Keratinocyte (primary cell): ENCODE measurements around the gene PVR. TPM values are rescaled to one million over a fixed set of nuclear protein-coding genes. Genes with fewer than 3 reads are reported as not detected.

ENCODE experiments used
- DNase-seq: peaks from one replicate; pipeline ENCODE4 v3.0.0-alpha.2; 2011; ENCODE audit warnings: low read depth, missing footprints, low spot score
- FAIRE-seq: peaks from 2 replicates; lab custom pipeline; 2011; peaks lifted over from hg19 to GRCh38; lab: Jason Lieb, UNC
- H2AFZ ChIP-seq: 2 replicates; pipeline ENCODE4 v1.6.0; 2012; ENCODE audit warnings: low read length, control low read depth, inconsistent platforms; ENCODE audit not compliant: control insufficient read depth
- H3K27ac ChIP-seq: 2 replicates; pipeline ENCODE4 v1.5.1; 2011; ENCODE audit warnings: low read length; ENCODE audit not compliant: control insufficient read depth, insufficient read depth
- H3K27me3 ChIP-seq: 3 replicates; pipeline ENCODE4 v1.6.0; 2011; ENCODE audit warnings: low read length; ENCODE audit not compliant: control insufficient read depth, insufficient read depth; ENCODE audit errors: extremely low read depth
- H3K36me3 ChIP-seq, 2 experiments: 2 replicates in 1 of 2; 3 replicates in 1 of 2; pipeline ENCODE4 v1.5.1; 2011; ENCODE audit warnings: low read length in 2 of 2, mild to moderate bottlenecking in 1 of 2; ENCODE audit not compliant: control insufficient read depth in 2 of 2, insufficient read depth in 2 of 2; ENCODE audit errors: extremely low read depth in 1 of 2
- H3K4me1 ChIP-seq: 3 replicates; pipeline ENCODE4 v1.5.1; 2011; ENCODE audit warnings: low read length; ENCODE audit not compliant: control insufficient read depth, insufficient read depth; ENCODE audit errors: extremely low read depth
- H3K4me2 ChIP-seq: 3 replicates; pipeline ENCODE4 v1.6.0; 2011; ENCODE audit warnings: low read depth, low read length; ENCODE audit not compliant: control insufficient read depth, insufficient read depth; ENCODE audit errors: extremely low read depth
- H3K4me3 ChIP-seq, 3 experiments: fragments of 200-600 bp in 1 of 3; sonication (generic) in 1 of 3; 2 replicates in 2 of 3; 3 replicates in 1 of 3; pipeline ENCODE4 v1.5.1; 2011 to 2016; ENCODE audit warnings: low read length in 3 of 3, mild to moderate bottlenecking in 3 of 3, control low read depth in 2 of 3, inconsistent platforms in 1 of 3, low read depth in 1 of 3, mixed read lengths in 1 of 3, mixed run types in 1 of 3, moderate library complexity in 1 of 3; ENCODE audit not compliant: control insufficient read depth in 2 of 3, insufficient read depth in 2 of 3; ENCODE audit errors: extremely low read depth in 1 of 3
- H3K79me2 ChIP-seq: 2 replicates; pipeline ENCODE4 v1.6.0; 2012; ENCODE audit warnings: low read length; ENCODE audit not compliant: control insufficient read depth, insufficient read depth
- H3K9ac ChIP-seq: 3 replicates; pipeline ENCODE4 v1.6.0; 2011; ENCODE audit warnings: low read length; ENCODE audit not compliant: control insufficient read depth, insufficient read depth; ENCODE audit errors: extremely low read depth
- H3K9me1 ChIP-seq: 3 replicates; pipeline ENCODE4 v1.6.0; 2011; ENCODE audit warnings: low read length; ENCODE audit not compliant: control insufficient read depth, insufficient read depth; ENCODE audit errors: extremely low read depth
- H3K9me3 ChIP-seq: 2 replicates; pipeline ENCODE4 v1.5.1; 2012; ENCODE audit warnings: low read depth, low read length; ENCODE audit not compliant: control insufficient read depth
- H4K20me1 ChIP-seq: 3 replicates; pipeline ENCODE4 v1.6.0; 2011; ENCODE audit warnings: low read length; ENCODE audit not compliant: control insufficient read depth, insufficient read depth; ENCODE audit errors: extremely low read depth
- EZH2 ChIP-seq: IDR thresholded peaks from one replicate; pipeline ENCODE4 v1.6.1; 2012; ENCODE audit warnings: inconsistent platforms, mild to moderate bottlenecking, low read length, moderate library complexity
- dilution Hi-C: fragments of 300-500 bp; cut with MboI; formaldehyde crosslinking; loops from one replicate; pipeline ENCODE4 v1.7.0; 2020; ENCODE audit warnings: low sequenced_read_pairs; ENCODE audit not compliant: extremely low pct_ligation_motif_present
- polyA plus RNA-seq, 5 experiments: library from polyadenylated mRNA; depleted of rRNA in 3 of 5; stranded (reverse) in 3 of 5; stranded (forward) in 1 of 5; unstranded in 1 of 5; fragments of >200 nt; gene quantifications; 1 replicate in 1 of 5; 2 replicates in 3 of 5; 3 replicates in 1 of 5; pipeline versions ENCODE4 v1.2.1 to v1.2.3, GENCODE V29; 2011 to 2012; ENCODE audit warnings: missing spikeins in 2 of 5, low read depth in 1 of 5, low replicate concordance in 1 of 5
- TF ChIP-seq, protein P1 (sequence below), 3 experiments: IDR thresholded peaks in 1 of 3; conservative IDR thresholded peaks in 1 of 3; optimal IDR thresholded peaks in 1 of 3; 2 replicates in 2 of 3; 3 replicates in 1 of 3; pipeline versions ENCODE3 to v1.5.1; 2011; ENCODE audit warnings: low read length in 3 of 3, mild to moderate bottlenecking in 3 of 3, moderate library complexity in 2 of 3, control low read depth in 1 of 3, inconsistent platforms in 1 of 3; ENCODE audit not compliant: insufficient read depth in 2 of 3; ENCODE audit errors: extremely low read depth in 1 of 3

PVR gene
- polyA plus RNA-seq, 1 donor (not counting 4 experiments of a cell fraction or from before 2014, with no cell fraction given), result 48.1 TPM

DNA sequence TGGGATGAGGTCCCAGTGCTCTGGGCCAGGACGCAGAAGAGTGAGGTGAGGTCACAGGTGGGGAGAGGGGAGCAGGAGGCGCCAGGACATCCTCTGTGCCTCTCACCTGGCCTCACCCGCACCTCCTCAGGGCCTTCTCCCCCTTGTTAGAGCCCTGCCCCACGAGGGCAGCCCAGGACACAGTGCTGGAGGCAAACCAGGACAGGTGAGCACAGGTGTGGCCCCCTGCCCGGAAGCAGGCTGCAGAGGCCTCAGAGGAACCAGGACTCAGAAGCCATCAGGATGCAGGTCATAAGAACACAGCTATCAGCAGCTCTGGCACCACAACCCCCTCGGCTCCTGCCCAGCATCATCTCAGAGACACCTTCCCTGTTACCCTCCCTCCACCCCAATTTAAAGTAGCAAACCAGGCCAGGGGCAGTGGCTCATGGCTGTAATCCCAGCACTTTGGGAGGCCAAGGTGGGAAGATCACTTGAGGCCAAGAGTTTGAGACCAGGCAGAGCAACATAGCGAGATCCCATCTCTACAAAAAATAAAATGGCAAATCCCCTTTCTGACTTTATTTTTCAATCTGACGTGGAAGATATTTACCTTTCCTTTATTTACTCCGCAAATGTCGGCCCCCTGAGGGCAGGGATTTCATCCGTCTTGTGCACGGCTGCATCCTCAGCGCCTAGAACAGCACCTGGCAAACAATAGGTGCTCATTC lies 54.9 kb downstream of the PVR start, which contains the start of gene CEACAM16:
Gene CEACAM16 (plus strand): TSS at position 660 of the 710 bp plus-strand sequence. CDS start 2,306 bp downstream, outside the sequence.
- Histone ChIP-seq H3K27ac (no peak within 1 kb of the TSS), H3K4me1 (peaks cover 12% of the 10 kb centered on the region), H3K4me2 (no peak within 1 kb of the TSS), H3K9me3 (no peaks in the 10 kb centered on the region), H3K27me3 (no peaks in the 10 kb centered on the region), H3K9ac (no peak within 1 kb of the TSS), H3K79me2 (no peaks in the 10 kb centered on the region), H3K36me3 (no peaks in the 10 kb centered on the region), H4K20me1 (no peaks in the 10 kb centered on the region), H2AFZ (no peak within 1 kb of the TSS), H3K9me1 (no peaks in the 10 kb centered on the region), H3K4me3 (no peak within 1 kb of the TSS)
- DNase-seq, result no peak
- TF ChIP-seq, protein P1, sequence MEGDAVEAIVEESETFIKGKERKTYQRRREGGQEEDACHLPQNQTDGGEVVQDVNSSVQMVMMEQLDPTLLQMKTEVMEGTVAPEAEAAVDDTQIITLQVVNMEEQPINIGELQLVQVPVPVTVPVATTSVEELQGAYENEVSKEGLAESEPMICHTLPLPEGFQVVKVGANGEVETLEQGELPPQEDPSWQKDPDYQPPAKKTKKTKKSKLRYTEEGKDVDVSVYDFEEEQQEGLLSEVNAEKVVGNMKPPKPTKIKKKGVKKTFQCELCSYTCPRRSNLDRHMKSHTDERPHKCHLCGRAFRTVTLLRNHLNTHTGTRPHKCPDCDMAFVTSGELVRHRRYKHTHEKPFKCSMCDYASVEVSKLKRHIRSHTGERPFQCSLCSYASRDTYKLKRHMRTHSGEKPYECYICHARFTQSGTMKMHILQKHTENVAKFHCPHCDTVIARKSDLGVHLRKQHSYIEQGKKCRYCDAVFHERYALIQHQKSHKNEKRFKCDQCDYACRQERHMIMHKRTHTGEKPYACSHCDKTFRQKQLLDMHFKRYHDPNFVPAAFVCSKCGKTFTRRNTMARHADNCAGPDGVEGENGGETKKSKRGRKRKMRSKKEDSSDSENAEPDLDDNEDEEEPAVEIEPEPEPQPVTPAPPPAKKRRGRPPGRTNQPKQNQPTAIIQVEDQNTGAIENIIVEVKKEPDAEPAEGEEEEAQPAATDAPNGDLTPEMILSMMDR (optimal IDR thresholded peaks at IDR 0.05 in 1 of 3, IDR thresholded peaks at IDR 0.05 in 1 of 3, conservative IDR thresholded peaks at IDR 0.05 in 1 of 3; ENCODE audit: extremely low read depth in 1 of 3, insufficient read depth in 2 of 3, low read length in 3 of 3), result no peak
- TF ChIP-seq EZH2, result no peak
- FAIRE-seq, result no peak
- dilution Hi-C loops, result no loop called here

DNA sequence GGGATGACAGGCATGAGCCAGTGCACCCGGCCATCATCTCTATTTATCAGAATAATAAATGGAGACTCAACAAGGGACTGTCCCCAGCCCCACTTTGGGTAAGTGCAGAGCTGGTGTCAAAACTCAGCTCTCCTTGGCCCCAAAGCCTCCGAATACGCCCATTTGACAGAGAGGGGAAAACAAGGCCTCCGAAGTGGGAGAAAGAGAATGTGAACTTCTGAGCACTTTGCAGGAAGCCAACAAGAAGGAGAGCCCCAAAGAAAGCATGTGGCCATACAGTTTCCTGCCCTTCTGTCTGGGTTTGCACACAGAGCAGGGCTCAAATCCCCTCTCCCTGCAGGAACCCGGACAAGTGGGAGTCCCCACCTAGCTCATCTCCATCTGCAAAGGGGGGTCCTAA lies 56.8 kb downstream of the PVR start:
- Histone ChIP-seq H3K27me3 (no peaks in the 10 kb centered on the region), H3K36me3 (no peaks in the 10 kb centered on the region), H3K79me2 (no peaks in the 10 kb centered on the region), H3K9me3 (no peaks in the 10 kb centered on the region), H3K4me2 (no peak overlapping the region), H3K9me1 (no peaks in the 10 kb centered on the region), H3K9ac (no peak overlapping the region), H3K27ac (no peak overlapping the region), H3K4me1 (peaks cover 2% of the 10 kb centered on the region), H2AFZ (no peak overlapping the region), H4K20me1 (no peaks in the 10 kb centered on the region), H3K4me3 (no peak overlapping the region)
- FAIRE-seq, result no peak
- no peak for DNase-seq
- TF ChIP-seq, protein P1 (optimal IDR thresholded peaks at IDR 0.05 in 1 of 3, IDR thresholded peaks at IDR 0.05 in 1 of 3, conservative IDR thresholded peaks at IDR 0.05 in 1 of 3; ENCODE audit: extremely low read depth in 1 of 3, insufficient read depth in 2 of 3, low read length in 3 of 3), result no peak
- TF ChIP-seq EZH2, result no peak
- dilution Hi-C loops, result no loop called here
